Upper lobe of left lung (tissue), 6 donors: ENCODE measurements around the gene SEMA5A. TPM values are rescaled to one million over a fixed set of nuclear protein-coding genes. Genes with fewer than 3 reads are reported as not detected.

Source experiments
- ATAC-seq, 2 donors: fragments of 200-7000 bp; cut with Tn5 transposase; one replicate each; pipeline ENCODE4 v1.9.1; 2022; ENCODE audit warnings: mild to moderate bottlenecking in 2 of 2, moderate library complexity in 2 of 2; ENCODE audit not compliant: low FRiP score in 2 of 2
- DNase-seq, 2 donors: peaks; one replicate each; pipeline ENCODE4 v3.0.0-alpha.2; 2019 to 2020
- H3K27ac ChIP-seq, 4 donors: fragments of 200-600 bp; sonication (generic); one replicate each; pipeline ENCODE4 v1.5.1; 2016 to 2019
- H3K27me3 ChIP-seq, 4 donors: fragments of 200-600 bp; sonication (generic); one replicate each; pipeline ENCODE4 v1.5.1; 2017 to 2019
- H3K36me3 ChIP-seq, 4 donors: fragments of 200-600 bp; sonication (generic); one replicate each; pipeline ENCODE4 v1.5.1; 2016 to 2019
- H3K4me1 ChIP-seq, 4 donors: fragments of 200-600 bp; sonication (generic); one replicate each; pipeline ENCODE4 v1.5.1; 2018 to 2019
- H3K4me3 ChIP-seq, 4 donors: fragments of 200-600 bp; sonication (generic); one replicate each; pipeline ENCODE4 v1.5.1; 2017 to 2019; ENCODE audit warnings: mild to moderate bottlenecking in 2 of 4, moderate library complexity in 1 of 4
- H3K9me3 ChIP-seq, 4 donors: fragments of 200-600 bp; sonication (generic); one replicate each; pipeline ENCODE4 v1.5.1; 2018 to 2019
- EP300 ChIP-seq, 4 donors: sonication (generic); formaldehyde crosslinking; IDR thresholded peaks; one replicate each; pipeline ENCODE4 v1.5.1; 2017; ENCODE audit warnings: antibody characterized with exemption in 4 of 4, control low read depth in 2 of 4
- POLR2A ChIP-seq, 4 donors: fragments of 450-650 bp; IDR thresholded peaks; one replicate each; pipeline ENCODE4 v1.5.1; 2016 to 2017; ENCODE audit warnings: antibody characterized with exemption in 4 of 4, mild to moderate bottlenecking in 2 of 4
- POLR2AphosphoS5 ChIP-seq, 2 donors: sonication (generic); formaldehyde crosslinking; IDR thresholded peaks; one replicate each; pipeline ENCODE4 v1.5.1; 2017; ENCODE audit warnings: antibody characterized with exemption in 2 of 2
- WGBS, 2 donors: methylation state at CpG; one replicate each; pipeline ENCODE4 v1.1.5; 2017 to 2018; 5-methylcytosine and 5-hydroxymethylcytosine counted together
- total RNA-seq, 6 donors: library from RNA; depleted of rRNA in 4 of 6; stranded (reverse); fragments of >200 nt in 4 of 6; gene quantifications; one replicate each; pipeline versions ENCODE4 v1.1.0 to v1.2.1, GENCODE V29; 2016 to 2021
- TF ChIP-seq, protein P1 (sequence below), 6 experiments: fragments of 450-650 bp in 4 of 6; fragments of 200-600 bp in 2 of 6; sonication (generic) in 2 of 6; IDR thresholded peaks; one replicate each; pipeline ENCODE4 v1.5.1; 2016 to 2019; ENCODE audit warnings: antibody characterized with exemption in 6 of 6
- donor health status: DM: no; HTN: no; CAD: no; lungs with moderate emphysema.
- donor health status: DM: no; HTN: yes; CAD: no; lungs with severe emphysema.

The SEMA5A gene
- total RNA-seq, 6 donors from 2014 or later, result 5.2 to 40.5 (median 27.5) TPM

DNA sequence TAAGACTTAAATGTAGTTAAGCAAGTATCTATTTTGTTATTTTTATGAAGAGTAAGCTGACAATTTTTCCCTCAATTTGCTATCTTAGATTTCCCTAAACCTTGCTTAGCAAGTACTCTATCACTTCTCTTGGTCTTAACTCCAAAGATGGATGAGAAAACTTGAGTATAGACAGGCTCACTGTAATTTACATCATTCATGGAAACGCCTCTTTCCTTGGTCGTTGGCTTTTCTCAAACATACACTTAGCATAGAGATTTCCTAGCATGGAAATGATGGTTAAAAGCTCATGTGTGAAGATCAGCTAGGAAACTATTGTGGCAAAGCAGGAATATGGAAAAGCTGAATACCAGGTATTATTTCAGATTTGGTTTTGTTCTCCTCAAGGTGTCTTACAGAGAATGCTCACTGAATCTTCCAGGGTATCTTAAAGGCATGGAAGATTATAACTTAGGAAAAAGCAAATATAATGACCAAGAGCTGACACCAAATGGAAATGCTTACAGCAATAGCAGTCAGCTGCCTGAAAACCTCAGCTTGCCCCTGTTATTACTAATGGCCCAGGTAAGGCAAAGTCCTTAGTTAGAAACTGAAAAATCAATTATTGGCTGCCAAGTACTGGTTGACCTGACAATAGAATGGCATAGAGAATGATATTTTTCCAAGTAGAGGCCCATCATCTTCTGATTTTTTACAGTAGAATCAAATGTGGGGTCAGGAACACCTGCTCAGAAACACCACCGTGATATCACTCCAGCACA is 84.8 kb downstream of the SEMA5A start:
- Histone ChIP-seq H3K9me3 (no peaks in the 10 kb centered on the region), H3K36me3 (no peaks in the 10 kb centered on the region), H3K27me3 (no peaks in the 10 kb centered on the region), H3K4me3 (no peak overlapping the region), H3K4me1 (no peaks in the 10 kb centered on the region), H3K27ac (no peak overlapping the region)
- 79 to 83% methylated on average over 3 of the region's 3 CpGs for WGBS, 2 donors
- TF ChIP-seq EP300 (IDR thresholded peaks at IDR 0.05), result no peak
- TF ChIP-seq POLR2AphosphoS5 (IDR thresholded peaks at IDR 0.05), result no peak
- TF ChIP-seq POLR2A (IDR thresholded peaks at IDR 0.05), result no peak
- TF ChIP-seq, protein P1, sequence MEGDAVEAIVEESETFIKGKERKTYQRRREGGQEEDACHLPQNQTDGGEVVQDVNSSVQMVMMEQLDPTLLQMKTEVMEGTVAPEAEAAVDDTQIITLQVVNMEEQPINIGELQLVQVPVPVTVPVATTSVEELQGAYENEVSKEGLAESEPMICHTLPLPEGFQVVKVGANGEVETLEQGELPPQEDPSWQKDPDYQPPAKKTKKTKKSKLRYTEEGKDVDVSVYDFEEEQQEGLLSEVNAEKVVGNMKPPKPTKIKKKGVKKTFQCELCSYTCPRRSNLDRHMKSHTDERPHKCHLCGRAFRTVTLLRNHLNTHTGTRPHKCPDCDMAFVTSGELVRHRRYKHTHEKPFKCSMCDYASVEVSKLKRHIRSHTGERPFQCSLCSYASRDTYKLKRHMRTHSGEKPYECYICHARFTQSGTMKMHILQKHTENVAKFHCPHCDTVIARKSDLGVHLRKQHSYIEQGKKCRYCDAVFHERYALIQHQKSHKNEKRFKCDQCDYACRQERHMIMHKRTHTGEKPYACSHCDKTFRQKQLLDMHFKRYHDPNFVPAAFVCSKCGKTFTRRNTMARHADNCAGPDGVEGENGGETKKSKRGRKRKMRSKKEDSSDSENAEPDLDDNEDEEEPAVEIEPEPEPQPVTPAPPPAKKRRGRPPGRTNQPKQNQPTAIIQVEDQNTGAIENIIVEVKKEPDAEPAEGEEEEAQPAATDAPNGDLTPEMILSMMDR (IDR thresholded peaks at IDR 0.05), result no peak
- DNase-seq (no peak), ATAC-seq (no peak)

DNA sequence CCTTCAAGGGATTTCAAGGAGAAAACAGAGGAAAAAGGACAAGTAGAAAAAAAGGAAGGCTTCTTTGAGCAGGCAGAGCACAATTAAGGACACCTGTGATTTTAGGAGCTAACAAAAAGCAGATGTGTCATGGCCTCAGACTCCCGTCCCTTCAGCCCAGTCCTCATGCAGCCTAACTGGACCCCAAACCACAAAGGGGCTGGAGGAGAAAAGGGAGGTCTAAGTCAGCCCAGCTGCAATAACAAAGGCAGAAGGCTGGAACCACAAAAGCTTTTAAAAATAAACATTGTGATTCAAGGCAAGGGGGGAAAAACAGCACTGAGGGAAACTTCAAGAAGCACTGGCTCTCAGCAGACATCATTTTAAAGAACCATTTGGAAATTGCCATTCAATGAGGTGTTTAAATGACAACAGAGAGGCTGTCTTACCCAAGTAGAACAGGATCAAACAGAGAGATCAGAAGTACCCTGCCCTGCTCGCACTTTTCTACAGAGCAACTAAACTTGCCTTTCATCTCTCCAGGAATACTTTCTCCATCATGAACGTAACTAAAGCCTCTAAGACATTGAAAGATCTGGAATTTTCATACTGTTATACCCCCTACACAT is 89.3 kb downstream of the SEMA5A start:
- Histone ChIP-seq H3K4me1 (no peaks in the 10 kb centered on the region), H3K9me3 (no peaks in the 10 kb centered on the region), H3K27ac (no peak overlapping the region), H3K4me3 (no peak overlapping the region), H3K36me3 (no peaks in the 10 kb centered on the region), H3K27me3 (no peaks in the 10 kb centered on the region)
- no peak for TF ChIP-seq EP300 (IDR thresholded peaks at IDR 0.05)
- 64 to 68% methylated on average over 3 of the region's 3 CpGs for WGBS, 2 donors
- ATAC-seq (no peak), DNase-seq (no peak)

- 50 to 52% methylated on average over 4 of the region's 4 CpGs for WGBS, 2 donors
- Histone ChIP-seq H3K4me1 (no peaks in the 10 kb centered on the region), H3K4me3 (no peak overlapping the region), H3K27me3 (no peaks in the 10 kb centered on the region), H3K9me3 (no peaks in the 10 kb centered on the region), H3K36me3 (no peaks in the 10 kb centered on the region), H3K27ac (no peak overlapping the region)
- DNase-seq (no peak), ATAC-seq (no peak)
- TF ChIP-seq, protein P1 (IDR thresholded peaks at IDR 0.05), result no peak
- TF ChIP-seq POLR2AphosphoS5 (IDR thresholded peaks at IDR 0.05) (no peak), POLR2A (IDR thresholded peaks at IDR 0.05) (no peak), EP300 (IDR thresholded peaks at IDR 0.05) (no peak)
Measured at GRCh38 chr5:9455826-9456434, 89.9 kb downstream of the SEMA5A start.

- Histone ChIP-seq H3K4me1 (no peaks in the 10 kb centered on the region), H3K9me3 (no peaks in the 10 kb centered on the region), H3K27ac (no peak overlapping the region), H3K36me3 (no peaks in the 10 kb centered on the region), H3K27me3 (no peaks in the 10 kb centered on the region), H3K4me3 (no peak overlapping the region)
- ATAC-seq (no peak), DNase-seq (no peak)
- TF ChIP-seq, protein P1 (IDR thresholded peaks at IDR 0.05), result no peak
- TF ChIP-seq EP300 (IDR thresholded peaks at IDR 0.05), result no peak
- TF ChIP-seq POLR2A (IDR thresholded peaks at IDR 0.05), result no peak
- TF ChIP-seq POLR2AphosphoS5 (IDR thresholded peaks at IDR 0.05), result no peak
- 69 to 82% methylated on average over 3 of the region's 3 CpGs for WGBS, 2 donors
Measured at GRCh38 chr5:9454491-9454890, 91.4 kb downstream of the SEMA5A start.

GRCh38 chr5:9454012-9454481 is 91.8 kb downstream of the SEMA5A start:
- no peak overlapping the region for H3K27ac ChIP-seq
- no peaks in the 10 kb centered on the region for H3K4me1 ChIP-seq
- no peaks in the 10 kb centered on the region for H3K27me3 ChIP-seq
- H3K36me3 ChIP-seq, result no peaks in the 10 kb centered on the region
- WGBS, 2 donors, result 61 to 80% methylated on average over 4 of the region's 4 CpGs
- ATAC-seq, result no peak
- TF ChIP-seq POLR2A (IDR thresholded peaks at IDR 0.05) (no peak), POLR2AphosphoS5 (IDR thresholded peaks at IDR 0.05) (no peak), EP300 (IDR thresholded peaks at IDR 0.05) (no peak)
- TF ChIP-seq, protein P1 (IDR thresholded peaks at IDR 0.05), result no peak
- no peak for DNase-seq
- H3K9me3 ChIP-seq, result no peaks in the 10 kb centered on the region
- no peak overlapping the region for H3K4me3 ChIP-seq
